Lower lobe of right lung (tissue), 2 donors: Measurements from ENCODE around the gene IGSF6. TPM values are rescaled to one million over a fixed set of nuclear protein-coding genes. Genes with fewer than 3 reads are reported as not detected.
"Not testable (repeated sequence)": the region's sequence is repeated elsewhere in the genome, so short reads cannot be mapped to it uniquely, and the experiment has no call there.

Source experiments
- ATAC-seq, 2 donors: fragments of 200-7000 bp; cut with Tn5 transposase; one replicate each; pipeline ENCODE4 v1.9.1; 2020 to 2022; ENCODE audit warnings: mild to moderate bottlenecking in 2 of 2, moderate library complexity in 2 of 2
- DNase-seq: peaks from one replicate; pipeline ENCODE4 v3.0.0-alpha.2; 2020
- H3K27ac ChIP-seq: fragments of 200-600 bp; one replicate; pipeline ENCODE4 v1.8.0; 2022
- H3K27me3 ChIP-seq: fragments of 200-600 bp; one replicate; pipeline ENCODE4 v1.8.0; 2022; ENCODE audit warnings: low read depth
- H3K36me3 ChIP-seq: fragments of 200-600 bp; one replicate; pipeline ENCODE4 v1.8.0; 2022; ENCODE audit warnings: mild to moderate bottlenecking
- H3K4me1 ChIP-seq: fragments of 200-600 bp; one replicate; pipeline ENCODE4 v1.8.0; 2022
- H3K4me3 ChIP-seq: fragments of 200-600 bp; one replicate; pipeline ENCODE4 v1.8.0; 2022; ENCODE audit warnings: mild to moderate bottlenecking
- H3K9me3 ChIP-seq: fragments of 200-600 bp; one replicate; pipeline ENCODE4 v1.8.0; 2022
- CTCF ChIP-seq: fragments of 200-600 bp; IDR thresholded peaks from one replicate; pipeline ENCODE4 v1.8.0; 2022; ENCODE audit warnings: antibody characterized with exemption, mild to moderate bottlenecking
- intact Hi-C: fragments of 100-400 bp; cut with DNase I; formaldehyde crosslinking; loops from one replicate; pipeline ENCODE4 v1.11.0; 2022
- total RNA-seq: library from RNA; stranded (reverse); fragmentation: NEBNext Ultra II Directional; extraction: Animal tissue kit (Norgen Biotek cat#: 25700); gene quantifications from one replicate; pipeline ENCODE4 v1.2.1, GENCODE V29; 2021
- donor health status: DM: no; HTN: yes; CAD: no; lungs with severe emphysema.

IGSF6 gene
- total RNA-seq, 1 donor from 2014 or later: 103 TPM

GRCh38 chr16:21689107-21689506, 36.7 kb upstream of the IGSF6 start:
- no peak for TF ChIP-seq CTCF
- ATAC-seq (no peak), DNase-seq (no peak)
- Histone ChIP-seq H3K4me1 (no peaks in the 10 kb centered on the region), H3K27ac (no peak overlapping the region), H3K4me3 (no peak overlapping the region), H3K36me3 (no peaks in the 10 kb centered on the region), H3K27me3 (no peaks in the 10 kb centered on the region), H3K9me3 (no peaks in the 10 kb centered on the region)
- intact Hi-C loops: no loop called here

GRCh38 chr16:21685034-21685455, 32.6 kb upstream of the IGSF6 start:
- Histone ChIP-seq H3K4me1 (no peaks in the 10 kb centered on the region), H3K36me3 (no peaks in the 10 kb centered on the region), H3K27ac (no peak overlapping the region), H3K9me3 (no peaks in the 10 kb centered on the region), H3K4me3 (no peak overlapping the region), H3K27me3 (no peaks in the 10 kb centered on the region)
- no peak for TF ChIP-seq CTCF
- intact Hi-C loops: no loop called here
- DNase-seq (no peak), ATAC-seq (no peak)

DNA sequence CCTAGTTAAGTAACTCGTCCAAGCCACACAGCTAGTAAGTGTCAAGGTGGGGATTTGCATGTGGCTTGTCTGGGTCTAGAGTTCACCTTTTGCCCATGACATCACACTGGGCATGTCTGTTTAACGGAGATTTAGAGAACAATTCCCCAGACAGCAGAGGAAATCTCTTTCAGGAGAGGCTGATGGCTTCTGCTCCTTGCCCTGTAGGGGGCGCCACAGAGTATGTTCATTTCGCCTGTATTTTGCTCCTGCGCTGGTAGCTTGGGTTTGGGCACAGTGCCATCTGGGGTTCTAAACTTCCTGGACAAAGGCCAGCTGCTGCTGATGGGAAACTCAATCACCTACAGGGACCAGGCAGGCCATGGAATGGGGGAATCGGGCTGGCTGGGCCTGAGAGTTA, 31.8 kb upstream of the IGSF6 start:
- peak; percentile 40 for TF ChIP-seq CTCF
- intact Hi-C loops: no loop called here

DNA sequence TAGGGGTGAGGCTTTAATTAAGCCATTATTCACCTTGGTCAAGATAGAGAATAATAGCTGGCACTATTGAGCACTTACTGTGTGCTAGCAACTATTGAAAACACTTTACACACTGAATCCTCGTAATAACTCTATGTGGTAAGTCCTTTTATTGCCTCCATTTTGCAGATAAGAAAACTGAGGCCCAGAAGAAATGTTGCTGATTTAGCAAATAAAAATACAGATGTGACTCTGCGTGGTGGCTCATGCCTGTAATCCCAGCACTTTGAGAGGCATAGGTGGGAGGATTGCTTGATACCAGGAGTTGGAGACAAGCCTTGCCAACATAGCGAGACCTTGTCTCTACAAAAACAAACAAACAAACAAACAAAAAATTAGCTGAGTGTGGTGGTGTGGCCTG, 30.8 kb upstream of the IGSF6 start:
- Histone ChIP-seq H3K4me1 (no peaks in the 10 kb centered on the region), H3K36me3 (no peaks in the 10 kb centered on the region), H3K4me3 (no peak overlapping the region), H3K27ac (no peak overlapping the region), H3K9me3 (no peaks in the 10 kb centered on the region), H3K27me3 (no peaks in the 10 kb centered on the region)
- no peak for DNase-seq
- TF ChIP-seq CTCF: no peak
- ATAC-seq: no peak
- intact Hi-C loops: no loop called here

More for the DNA sequence above, 31.8 kb upstream of the IGSF6 start:
- H3K36me3 ChIP-seq: no peaks in the 10 kb centered on the region
- no peaks in the 10 kb centered on the region for H3K27me3 ChIP-seq
- no peak for ATAC-seq
- no peaks in the 10 kb centered on the region for H3K4me1 ChIP-seq
- no peak overlapping the region for H3K4me3 ChIP-seq
- H3K27ac ChIP-seq: no peak overlapping the region
- H3K9me3 ChIP-seq: no peaks in the 10 kb centered on the region
- DNase-seq: no peak

GRCh38 chr16:21680714-21681113, 28.3 kb upstream of the IGSF6 start:
- intact Hi-C loops, DNase-seq, H3K4me3 ChIP-seq, H3K9me3 ChIP-seq, H3K27ac ChIP-seq, H3K36me3 ChIP-seq, H3K27me3 ChIP-seq, H3K4me1 ChIP-seq, ATAC-seq: not testable (repeated sequence)

DNA sequence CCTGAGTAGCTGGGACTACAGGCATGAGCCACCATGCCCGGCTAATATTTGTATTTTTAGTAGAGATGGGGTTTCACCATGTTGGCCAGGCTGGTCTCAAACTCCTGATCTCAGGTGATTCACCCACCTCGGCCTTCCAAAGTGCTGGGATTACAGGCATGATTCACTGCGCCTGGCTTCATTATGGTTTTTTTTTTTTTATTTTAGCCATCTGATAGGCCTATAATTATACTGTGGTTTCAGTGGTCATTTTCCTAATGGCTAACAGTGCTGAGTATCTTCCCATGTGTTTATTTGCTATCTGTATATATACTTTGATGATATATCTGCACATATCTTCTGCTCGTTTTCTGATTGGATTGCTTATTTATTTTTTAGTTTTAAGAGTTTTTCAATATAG, 22.0 kb upstream of the IGSF6 start:
- H3K27ac ChIP-seq, H3K9me3 ChIP-seq, H3K27me3 ChIP-seq, H3K4me3 ChIP-seq, ATAC-seq, DNase-seq, H3K36me3 ChIP-seq, intact Hi-C loops, H3K4me1 ChIP-seq: not testable (repeated sequence)

DNA sequence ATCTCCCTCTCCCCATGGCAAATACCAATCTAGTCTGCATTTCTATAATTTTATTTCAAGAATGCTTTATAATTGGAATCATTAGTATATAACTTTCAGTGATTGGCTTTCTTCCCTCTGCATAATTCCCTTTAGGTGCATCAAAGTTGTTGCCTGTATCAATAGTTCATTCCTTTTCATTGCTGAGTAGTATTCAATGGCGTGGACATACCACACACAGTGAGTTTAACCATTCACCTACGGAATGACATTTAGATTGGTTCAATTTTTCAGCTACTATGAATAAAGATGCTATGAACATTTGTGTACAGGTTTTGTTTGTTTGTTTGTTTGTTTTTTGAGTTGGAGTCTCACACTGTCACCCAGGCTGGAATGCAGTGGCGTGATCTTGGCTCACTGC, 21.1 kb upstream of the IGSF6 start:
- H3K9me3 ChIP-seq: no peaks in the 10 kb centered on the region
- H3K4me1 ChIP-seq: no peaks in the 10 kb centered on the region
- H3K36me3 ChIP-seq: no peaks in the 10 kb centered on the region
- DNase-seq (no peak), ATAC-seq (no peak)
- no peak overlapping the region for H3K27ac ChIP-seq
- intact Hi-C loops: no loop called here
- no peak overlapping the region for H3K4me3 ChIP-seq
- TF ChIP-seq CTCF: no peak
- H3K27me3 ChIP-seq: no peaks in the 10 kb centered on the region
